PFSK-1 (cell line): ENCODE results near the gene CHST15.

Experiments
- FOXP2 ChIP-seq: optimal IDR thresholded peaks from 2 replicates; pipeline ENCODE3; 2011; ENCODE audit warnings: borderline replicate concordance, control low read depth, inconsistent platforms; ENCODE audit not compliant: insufficient read depth; ENCODE audit errors: extremely low read length, extremely low read depth
- POLR2AphosphoS5 ChIP-seq: IDR thresholded peaks from 2 replicates; pipeline ENCODE4 v1.6.1; 2012; ENCODE audit warnings: low read depth, mild to moderate bottlenecking, control low read depth, low read length, moderate library complexity
- REST ChIP-seq, 2 experiments: IDR thresholded peaks; 2 replicates each; pipeline versions ENCODE4 v1.6.1 to v1.8.0; 2011 to 2012; ENCODE audit warnings: low read depth in 2 of 2, low read length in 2 of 2, control low read depth in 1 of 2, inconsistent platforms in 1 of 2, mild to moderate bottlenecking in 1 of 2, moderate library complexity in 1 of 2; ENCODE audit not compliant: insufficient read depth in 1 of 2
- SIN3A ChIP-seq: IDR thresholded peaks from 2 replicates; pipeline ENCODE4 v1.6.1; 2012; ENCODE audit warnings: mild to moderate bottlenecking, low read length, moderate library complexity, borderline replicate concordance; ENCODE audit not compliant: insufficient read depth
- TAF1 ChIP-seq: IDR thresholded peaks from 2 replicates; pipeline ENCODE4 v1.6.1; 2012; ENCODE audit warnings: low read length, control low read depth, borderline replicate concordance; ENCODE audit not compliant: insufficient read depth

Gene CHST15

GRCh38 chr10:124009231-124010015 lies 84.0 kb downstream of the CHST15 start:
- TF ChIP-seq POLR2AphosphoS5 (no peak), FOXP2 (no peak), SIN3A (no peak), TAF1 (no peak), REST (IDR thresholded peaks at IDR 0.05; ENCODE audit: insufficient read depth in 1 of 2, low read depth in 2 of 2, low read length in 2 of 2) (no peak)

- no peak for TF ChIP-seq FOXP2
- no peak for TF ChIP-seq TAF1
These were observed 84.7 kb downstream of the CHST15 start for GRCh38 chr10:124008681-124009080.

GRCh38 chr10:124008187-124008586 lies 85.2 kb downstream of the CHST15 start:
- TF ChIP-seq TAF1 = no peak

- TF ChIP-seq REST (IDR thresholded peaks at IDR 0.05; ENCODE audit: insufficient read depth in 1 of 2, low read depth in 2 of 2, low read length in 2 of 2) = no peak
- no peak for TF ChIP-seq FOXP2
- no peak for TF ChIP-seq POLR2AphosphoS5
- no peak for TF ChIP-seq TAF1
- no peak for TF ChIP-seq SIN3A
These were observed 85.6 kb downstream of the CHST15 start for GRCh38 chr10:124007773-124008145.

GRCh38 chr10:124007102-124007772 lies 86.2 kb downstream of the CHST15 start:
- TF ChIP-seq POLR2AphosphoS5 (no peak), SIN3A (no peak)

GRCh38 chr10:124006526-124006925 lies 86.9 kb downstream of the CHST15 start:
- no peak for TF ChIP-seq POLR2AphosphoS5
- no peak for TF ChIP-seq SIN3A
- TF ChIP-seq REST (IDR thresholded peaks at IDR 0.05; ENCODE audit: insufficient read depth in 1 of 2, low read depth in 2 of 2, low read length in 2 of 2) = no peak
